PC-9 (cell line): Measurements from ENCODE around the gene KLHDC1. TPM values are rescaled to one million over a fixed set of nuclear protein-coding genes. Genes with fewer than 3 reads are reported as not detected.

Source experiments
- BruUV-seq: library from RNA; stranded (reverse); fragments of 400-500 nt; replicated peaks from 2 replicates; lab custom pipeline; 2021; lab: Mats Ljungman, UMichigan
- CTCF ChIA-PET: fragments of 300-600 bp; sonication (Branson Sonifier 250); formaldehyde crosslinking; loops from one replicate; lab custom pipeline; 2022; ENCODE audit warnings: antibody characterized with exemption; lab: Charles Lee
- POLR2A ChIA-PET: fragments of 300-600 bp; sonication (Branson Sonifier 250); formaldehyde crosslinking; loops from one replicate; lab custom pipeline; 2022; ENCODE audit warnings: antibody characterized with exemption; ENCODE audit not compliant: unreplicated experiment; lab: Charles Lee
- DNase-seq, 2 experiments: peaks; one replicate each; pipeline versions ENCODE4 v3.0.0 to v3.0.0-alpha.2; 2015 to 2022; ENCODE audit warnings: mixed read lengths in 1 of 2
- H2AFZ ChIP-seq: fragments of 200-600 bp; sonication (generic); 2 replicates; pipeline ENCODE4 v1.8.1; 2017; ENCODE audit warnings: antibody characterized with exemption
- H3F3A ChIP-seq: fragments of 200-600 bp; sonication (generic); 2 replicates; pipeline ENCODE4 v1.8.1; 2017; ENCODE audit warnings: antibody characterized with exemption, mild to moderate bottlenecking, low read depth; ENCODE audit not compliant: insufficient read depth
- H3K27ac ChIP-seq: fragments of 200-600 bp; sonication (generic); 2 replicates; pipeline ENCODE4 v1.6.1; 2016; ENCODE audit warnings: mixed run types
- H3K27me3 ChIP-seq: fragments of 200-600 bp; sonication (generic); 2 replicates; pipeline ENCODE4 v1.6.1; 2016; ENCODE audit warnings: low read depth, mixed run types; ENCODE audit not compliant: insufficient read depth
- H3K36me3 ChIP-seq: fragments of 200-600 bp; sonication (generic); 2 replicates; pipeline ENCODE4 v1.6.1; 2016; ENCODE audit warnings: low read depth, mixed run types
- H3K4me1 ChIP-seq: fragments of 200-600 bp; sonication (generic); replicated peaks from 2 replicates; pipeline ENCODE4 v1.6.1; 2016; ENCODE audit warnings: mixed run types; ENCODE audit not compliant: insufficient read depth
- H3K4me2 ChIP-seq: fragments of 200-600 bp; sonication (generic); 2 replicates; pipeline ENCODE4 v1.6.1; 2017; ENCODE audit warnings: mixed run types
- H3K4me3 ChIP-seq: fragments of 200-600 bp; sonication (generic); 2 replicates; pipeline ENCODE4 v1.6.1; 2016; ENCODE audit warnings: mixed run types
- H3K79me2 ChIP-seq: fragments of 200-600 bp; sonication (generic); 2 replicates; pipeline ENCODE4 v1.6.1; 2017; ENCODE audit warnings: low read depth, mixed run types
- H3K9me2 ChIP-seq: fragments of 200-600 bp; sonication (generic); 2 replicates; pipeline ENCODE4 v1.8.1; 2017; ENCODE audit warnings: mild to moderate bottlenecking; ENCODE audit not compliant: insufficient read depth
- H3K9me3 ChIP-seq: fragments of 200-600 bp; sonication (generic); 2 replicates; pipeline ENCODE4 v1.8.1; 2016; ENCODE audit warnings: low read depth; ENCODE audit not compliant: insufficient read depth
- H4K20me1 ChIP-seq: fragments of 200-600 bp; sonication (generic); 2 replicates; pipeline ENCODE4 v1.8.1; 2017; ENCODE audit not compliant: insufficient read depth
- EZH2 ChIP-seq: fragments of 200-600 bp; sonication (generic); IDR thresholded peaks from 2 replicates; pipeline ENCODE4 v1.8.0; 2017; ENCODE audit warnings: antibody characterized with exemption, low read depth
- intact Hi-C: fragments of 100-400 bp; cut with micrococcal nuclease; formaldehyde crosslinking; loops from one replicate; pipeline ENCODE4 v1.10.0; 2022; ENCODE audit not compliant: unreplicated experiment
- total RNA-seq: library from RNA; stranded (reverse); gene quantifications from 2 replicates; pipeline ENCODE4 v1.2.3, GENCODE V29; 2021
- TF ChIP-seq, protein P1 (sequence below): fragments of 200-600 bp; sonication (generic); conservative IDR thresholded peaks from 2 replicates; pipeline ENCODE4 v1.6.1; 2017; ENCODE audit warnings: mixed run types, antibody characterized with exemption, mild to moderate bottlenecking, moderate library complexity

KLHDC1 gene
- total RNA-seq, 1 experiment from 2014 or later = 1.2 TPM

DNA sequence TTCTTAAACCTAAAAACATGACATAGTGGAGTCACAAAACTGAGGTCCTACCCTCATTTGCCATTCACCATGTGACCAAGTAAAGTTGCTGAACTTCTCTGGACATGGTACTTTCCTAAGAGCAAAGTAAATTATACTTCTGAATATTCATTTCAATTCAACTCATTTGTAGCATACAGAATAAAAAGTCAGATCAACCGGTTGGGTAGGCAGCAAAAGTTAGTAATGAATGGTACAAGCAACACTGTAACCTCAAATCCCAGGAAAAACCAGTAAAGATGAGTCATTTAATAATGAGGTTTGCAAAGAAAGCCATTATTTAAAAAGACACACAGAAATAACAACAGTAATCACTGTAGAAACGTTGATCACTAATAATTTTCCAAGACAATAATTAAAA, 13.6 kb upstream of the KLHDC1 start:
- ChIA-PET POLR2A (no interaction called here), CTCF (no interaction called here)
- no peaks in the 10 kb centered on the region for H3K36me3 ChIP-seq
- H4K20me1 ChIP-seq = no peaks in the 10 kb centered on the region
- H3K9me2 ChIP-seq = no peaks in the 10 kb centered on the region
- H3K4me1 ChIP-seq = peaks cover 8% of the 10 kb centered on the region
- H3K9me3 ChIP-seq = no peaks in the 10 kb centered on the region
- no peak overlapping the region for H3K4me3 ChIP-seq
- H3K27me3 ChIP-seq = no peaks in the 10 kb centered on the region
- no peak overlapping the region for H2AFZ ChIP-seq
- TF ChIP-seq EZH2 = no peak
- TF ChIP-seq, protein P1, sequence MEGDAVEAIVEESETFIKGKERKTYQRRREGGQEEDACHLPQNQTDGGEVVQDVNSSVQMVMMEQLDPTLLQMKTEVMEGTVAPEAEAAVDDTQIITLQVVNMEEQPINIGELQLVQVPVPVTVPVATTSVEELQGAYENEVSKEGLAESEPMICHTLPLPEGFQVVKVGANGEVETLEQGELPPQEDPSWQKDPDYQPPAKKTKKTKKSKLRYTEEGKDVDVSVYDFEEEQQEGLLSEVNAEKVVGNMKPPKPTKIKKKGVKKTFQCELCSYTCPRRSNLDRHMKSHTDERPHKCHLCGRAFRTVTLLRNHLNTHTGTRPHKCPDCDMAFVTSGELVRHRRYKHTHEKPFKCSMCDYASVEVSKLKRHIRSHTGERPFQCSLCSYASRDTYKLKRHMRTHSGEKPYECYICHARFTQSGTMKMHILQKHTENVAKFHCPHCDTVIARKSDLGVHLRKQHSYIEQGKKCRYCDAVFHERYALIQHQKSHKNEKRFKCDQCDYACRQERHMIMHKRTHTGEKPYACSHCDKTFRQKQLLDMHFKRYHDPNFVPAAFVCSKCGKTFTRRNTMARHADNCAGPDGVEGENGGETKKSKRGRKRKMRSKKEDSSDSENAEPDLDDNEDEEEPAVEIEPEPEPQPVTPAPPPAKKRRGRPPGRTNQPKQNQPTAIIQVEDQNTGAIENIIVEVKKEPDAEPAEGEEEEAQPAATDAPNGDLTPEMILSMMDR = no peak
- H3K27ac ChIP-seq = peak overlapping the region; percentile 16; the same call in 1 of the 2 replicates
- H3F3A ChIP-seq = peaks cover 6% of the 10 kb centered on the region; the same call in 1 of the 2 replicates
- intact Hi-C loops = no loop called here
- 0 out of 2 replicates have a peak overlapping the region, but pooled peaks have one; percentile 8 for H3K4me2 ChIP-seq
- DNase-seq = peak in 1 of 2 experiments; percentile 59
- no peaks in the 10 kb centered on the region for H3K79me2 ChIP-seq
- no TSS peak for BruUV-seq

DNA sequence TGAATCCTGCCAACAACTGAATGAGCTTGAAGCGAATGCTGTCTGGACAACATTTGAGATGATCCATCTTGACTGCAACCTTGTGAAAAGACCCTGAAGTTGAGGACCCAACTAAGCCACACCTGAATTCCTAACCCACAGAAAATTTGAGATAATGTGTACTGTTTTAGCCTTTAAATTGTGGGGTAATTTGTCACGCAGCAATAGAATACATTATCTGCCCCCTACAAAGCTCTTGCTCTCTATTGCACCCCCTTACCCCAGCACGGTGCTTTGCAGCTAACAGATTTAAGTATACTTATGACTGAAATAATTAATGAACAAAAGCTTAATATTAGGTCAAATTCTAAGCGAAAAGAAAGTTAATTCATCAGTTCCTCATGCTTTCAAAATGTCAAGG, 6.5 kb upstream of the KLHDC1 start:
- no TSS peak for BruUV-seq
- Histone ChIP-seq H3K79me2 (0 out of 2 replicates have a peak, but pooled peaks cover 8% of the 10 kb centered on the region), H3K9me2 (no peaks in the 10 kb centered on the region), H3K27ac (no peak overlapping the region), H2AFZ (no peak overlapping the region), H3K9me3 (no peaks in the 10 kb centered on the region), H3K27me3 (no peaks in the 10 kb centered on the region), H4K20me1 (no peaks in the 10 kb centered on the region), H3K4me1 (no peaks in the 10 kb centered on the region), H3F3A (peaks cover 8% of the 10 kb centered on the region; the same call in 1 of the 2 replicates), H3K36me3 (no peaks in the 10 kb centered on the region), H3K4me3 (peak overlapping the region; percentile 76; the same call in 1 of the 2 replicates), H3K4me2 (peak overlapping the region; percentile 83; the same call in 1 of the 2 replicates)
- no peak for DNase-seq
- ChIA-PET POLR2A (no interaction called here), CTCF (no interaction called here)
- intact Hi-C loops = no loop called here
- TF ChIP-seq, protein P1 = no peak
- no peak for TF ChIP-seq EZH2

DNA sequence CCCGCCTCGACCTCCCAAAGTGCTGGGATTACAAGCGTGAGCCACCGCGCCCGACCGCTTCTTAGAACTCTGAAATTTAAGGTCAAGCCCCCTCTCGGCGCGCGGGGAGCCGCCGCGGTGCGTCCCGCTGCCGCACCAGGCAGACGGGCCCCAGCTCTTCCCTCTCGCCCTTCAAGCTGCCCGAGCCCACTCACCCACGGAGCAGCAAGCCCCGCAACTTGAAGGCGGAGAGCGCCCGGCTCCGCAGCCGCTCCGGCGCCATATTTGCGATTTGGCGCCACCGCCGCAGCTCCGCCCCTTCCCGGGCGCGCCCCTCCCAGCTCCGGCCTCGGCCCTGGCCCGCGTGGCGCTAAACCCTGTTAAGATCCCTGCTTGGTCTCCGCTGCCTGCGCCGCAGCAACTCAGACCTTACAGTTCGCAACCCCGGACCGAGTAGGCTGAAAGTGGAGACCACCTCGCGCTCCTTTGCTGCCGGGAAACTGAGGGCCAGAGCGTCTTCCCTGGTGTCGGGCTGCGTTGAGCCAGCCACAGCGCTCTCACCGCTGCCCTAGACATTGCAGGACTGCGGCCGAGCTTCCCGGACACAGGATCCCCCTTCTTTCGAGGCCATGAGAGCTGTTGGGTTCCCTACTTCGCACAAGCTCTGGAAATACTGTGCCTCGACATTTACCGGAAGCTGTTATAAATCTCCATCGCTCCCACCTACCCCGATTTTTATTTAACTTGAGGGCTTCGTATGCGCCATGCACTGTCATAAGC, 4.8 kb upstream of the KLHDC1 start, which contains the start of gene POLE2:
POLE2 (minus strand) TSS at position 273 of the 759 bp plus-strand sequence; CDS start at position 262, 11 bp downstream.
- Histone ChIP-seq H3K27me3 (no peaks in the 10 kb centered on the region), H3K36me3 (no peaks in the 10 kb centered on the region), H3K4me3 (peak within 1 kb of the TSS; percentile 76), H3K27ac (no peak within 1 kb of the TSS), H3F3A (peaks cover 18% of the 10 kb centered on the region; the same call in 1 of the 2 replicates), H3K4me1 (no peaks in the 10 kb centered on the region), H3K9me3 (no peaks in the 10 kb centered on the region), H3K79me2 (0 out of 2 replicates have a peak, but pooled peaks cover 8% of the 10 kb centered on the region), H2AFZ (peak within 1 kb of the TSS; percentile 85), H3K4me2 (peak within 1 kb of the TSS; percentile 83), H3K9me2 (no peaks in the 10 kb centered on the region), H4K20me1 (no peaks in the 10 kb centered on the region)
- BruUV-seq = no TSS peak
- intact Hi-C loops = loop anchor here (1.0 kb wide), 1 partner anchor 79 kb away; no protein-coding TSS in a partner anchor
- DNase-seq = peak in 1 of 2 experiments; percentile 51
- TF ChIP-seq, protein P1 = no peak
- no peak for TF ChIP-seq EZH2
- CTCF ChIA-PET = interaction anchor here (1.0 kb wide), 1 partner anchor 54 kb away, joined by 6 read pairs; no protein-coding TSS in a partner anchor
- POLR2A ChIA-PET = interaction anchor here (0.5 to 0.7 kb wide), 2 partner anchors 59 to 209 kb away, joined by 3 read pairs; no protein-coding TSS in a partner anchor
